ENCODE measurements around the gene CELSR1. TPM values are rescaled to one million over a fixed set of nuclear protein-coding genes. Genes with fewer than 3 reads are reported as not detected.
"Not testable (repeated sequence)": the region's sequence is repeated elsewhere in the genome, so short reads cannot be mapped to it uniquely, and the experiment has no call there.

Gene CELSR1
- total and polyA plus RNA-seq, 12 donors = 0.11 to 4.3 (median 1.9) TPM

GRCh38 chr22:46406349-46406748, 131.1 kb downstream of the CELSR1 start:
- intact Hi-C loops (cut with DNase I) = no loop called here
- Histone ChIP-seq H3K9me3 (replicated peaks in 1 of 3) (no peaks in the 10 kb centered on the region), H3K27me3 (peaks cover under 1% of the 10 kb centered on the region), H3K27ac (no peak overlapping the region), H3K4me1 (replicated peaks in 1 of 2) (no peaks in the 10 kb centered on the region), H3K36me3 (replicated peaks in 1 of 2) (no peaks in the 10 kb centered on the region), H3K4me3 (no peak overlapping the region)
- WGBS, 4 donors = 83 to 93% (median 86%) methylated on average over 5 to 8 of the region's 8 CpGs; no CpG with 5 or more reads in 1 of the 4 donors
- no peak for TF ChIP-seq CTCF (IDR thresholded peaks at IDR 0.05)
- no peak for TF ChIP-seq POLR2A (IDR thresholded peaks at IDR 0.05)
- no peak for DNase-seq

DNA sequence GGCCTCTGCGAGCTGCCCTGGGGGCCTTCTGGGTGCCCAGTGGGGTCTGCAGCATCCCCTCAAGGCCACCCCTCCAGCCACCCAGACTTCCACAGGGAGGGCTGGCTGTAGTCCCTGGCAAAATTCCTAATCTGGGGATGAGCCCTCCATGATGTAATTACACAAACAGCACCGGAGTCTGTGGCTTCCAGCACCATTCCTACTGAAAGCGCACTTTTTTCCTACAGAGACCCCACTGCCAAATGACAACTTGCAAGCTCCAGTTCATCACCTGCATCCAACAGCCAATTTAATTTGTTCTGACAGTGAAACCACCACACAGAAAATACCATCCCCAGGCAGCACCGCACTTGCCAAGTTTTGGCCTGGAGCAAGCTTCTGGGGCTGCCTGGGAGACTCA, 131.5 kb downstream of the CELSR1 start:
- intact Hi-C loops (cut with DNase I) = no loop called here
- 84 to 90% (median 87%) methylated on average over 3 to 4 of the region's 4 CpGs; no CpG with 5 or more reads in 1 of the 4 donors for WGBS, 4 donors
- DNase-seq = no peak
- H3K9me3 ChIP-seq (replicated peaks in 1 of 3) = no peaks in the 10 kb centered on the region
- H3K4me3 ChIP-seq = no peak overlapping the region
- TF ChIP-seq POLR2A (IDR thresholded peaks at IDR 0.05) (no peak), CTCF (IDR thresholded peaks at IDR 0.05) (no peak)
- no peaks in the 10 kb centered on the region for H3K4me1 ChIP-seq (replicated peaks in 1 of 2)
- H3K27ac ChIP-seq = no peak overlapping the region
- H3K27me3 ChIP-seq = no peaks in the 10 kb centered on the region
- H3K36me3 ChIP-seq (replicated peaks in 1 of 2) = no peaks in the 10 kb centered on the region

DNA sequence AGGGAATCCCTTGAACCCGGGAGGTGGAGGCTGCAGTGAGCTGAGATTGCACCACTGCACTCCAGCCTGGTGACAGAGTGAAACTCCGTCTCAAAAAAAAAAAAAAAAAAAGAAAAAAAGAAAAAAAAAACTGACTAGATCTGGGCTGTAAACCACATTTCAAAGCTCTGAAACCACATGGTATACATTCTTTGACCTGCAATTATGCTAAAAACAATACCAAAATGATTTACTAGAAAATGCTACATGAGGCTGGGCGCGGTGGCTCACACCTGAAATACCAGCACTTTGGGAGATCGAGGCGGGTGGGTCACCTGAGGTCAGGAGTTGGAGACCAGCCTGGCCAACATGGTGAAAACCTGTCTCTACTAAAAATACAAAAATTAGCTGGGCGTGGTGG, 133.5 kb downstream of the CELSR1 start:
- intact Hi-C loops (cut with DNase I); H3K4me1 ChIP-seq (replicated peaks in 1 of 2); H3K27me3 ChIP-seq; H3K36me3 ChIP-seq (replicated peaks in 1 of 2); H3K4me3 ChIP-seq; DNase-seq; H3K9me3 ChIP-seq (replicated peaks in 1 of 3); H3K27ac ChIP-seq: not testable (repeated sequence)
- WGBS, 4 donors = 78 to 91% (median 85%) methylated on average over 6 to 7 of the region's 7 CpGs

- no peak for DNase-seq
- H3K27ac ChIP-seq = no peak overlapping the region
- H3K36me3 ChIP-seq (replicated peaks in 1 of 2) = no peaks in the 10 kb centered on the region
- H3K4me1 ChIP-seq (replicated peaks in 1 of 2) = no peaks in the 10 kb centered on the region
- 61 to 83% (median 74%) methylated on average over 2 of the region's 2 CpGs for WGBS, 4 donors
- H3K27me3 ChIP-seq = no peaks in the 10 kb centered on the region
- no peak overlapping the region for H3K4me3 ChIP-seq
- intact Hi-C loops (cut with DNase I) = no loop called here
- TF ChIP-seq POLR2A (IDR thresholded peaks at IDR 0.05) = no peak
- TF ChIP-seq CTCF (IDR thresholded peaks at IDR 0.05) = no peak
- no peaks in the 10 kb centered on the region for H3K9me3 ChIP-seq (replicated peaks in 1 of 3)
Measured at GRCh38 chr22:46402505-46402904, 134.9 kb downstream of the CELSR1 start.

GRCh38 chr22:46401370-46401769, 136.1 kb downstream of the CELSR1 start:
- Histone ChIP-seq H3K4me3 (no peak overlapping the region), H3K27ac (no peak overlapping the region), H3K36me3 (replicated peaks in 1 of 2) (no peaks in the 10 kb centered on the region), H3K4me1 (replicated peaks in 1 of 2) (no peaks in the 10 kb centered on the region), H3K27me3 (no peaks in the 10 kb centered on the region), H3K9me3 (replicated peaks in 1 of 3) (no peaks in the 10 kb centered on the region)
- TF ChIP-seq POLR2A (IDR thresholded peaks at IDR 0.05) (no peak), CTCF (IDR thresholded peaks at IDR 0.05) (no peak)
- intact Hi-C loops (cut with DNase I) = no loop called here
- 78 to 90% (median 86%) methylated on average over 10 of the region's 10 CpGs for WGBS, 4 donors
- no peak for DNase-seq

Measured in adrenal gland (tissue), 12 donors.